ENCODE measurements around the gene VAV2. TPM values are rescaled to one million over a fixed set of nuclear protein-coding genes. Genes with fewer than 3 reads are reported as not detected.

Gene VAV2
- polyA plus RNA-seq, 12 donors: 12.0 to 16.6 (median 15.0) TPM; not detected in 1

DNA sequence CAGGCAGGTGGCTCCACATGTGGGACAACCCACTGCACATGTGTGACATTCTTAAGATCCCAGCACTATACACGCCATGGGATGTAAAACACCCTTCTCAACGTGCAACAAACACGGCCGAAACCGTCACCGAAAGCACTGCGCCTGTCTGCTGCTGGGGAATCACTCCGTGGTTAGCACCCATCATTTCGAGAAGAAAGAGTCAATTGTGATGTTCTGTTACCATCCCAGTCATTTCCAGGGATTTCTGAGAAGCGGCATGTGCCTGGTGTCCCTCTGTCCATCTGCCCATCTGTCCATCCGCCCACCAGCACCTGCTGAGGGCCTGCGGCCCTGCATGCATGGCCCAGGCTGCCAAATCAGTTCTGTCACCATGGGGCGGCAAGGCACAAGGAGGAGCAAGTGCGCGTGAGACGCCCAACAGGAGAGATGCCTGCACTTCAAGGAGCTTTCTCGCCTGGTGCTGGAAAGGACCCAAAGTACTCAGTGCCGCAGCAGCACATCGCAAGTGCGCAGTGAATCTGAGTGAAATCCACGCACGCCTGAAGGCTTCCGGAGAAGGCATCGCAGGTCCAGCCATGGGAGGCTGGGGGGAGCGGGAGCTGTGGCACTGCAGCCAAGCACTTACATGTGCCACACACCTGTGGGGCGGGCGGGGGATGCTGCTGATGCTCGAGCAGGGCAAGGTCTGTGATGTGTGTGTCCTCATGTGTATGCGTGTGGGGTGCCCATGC, 38.0 kb downstream of the VAV2 start:
- no peak for DNase-seq

DNA sequence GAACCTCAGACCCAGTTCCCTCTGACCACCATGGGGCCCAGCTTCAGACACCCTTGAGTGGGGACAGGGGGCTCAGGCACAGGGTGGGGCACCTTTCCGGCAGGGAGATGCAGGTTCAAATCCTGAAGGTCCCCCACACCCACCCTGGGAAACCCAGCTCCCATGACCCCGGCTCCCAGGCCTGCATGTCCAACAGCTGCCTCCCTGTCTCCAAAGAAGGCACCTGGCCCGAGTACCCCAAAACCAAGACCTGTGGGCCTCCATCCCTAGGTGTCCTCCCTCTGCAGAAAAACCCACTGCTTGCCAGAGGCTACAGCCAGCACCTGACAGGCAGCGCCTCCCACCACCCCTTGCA, 38.5 kb downstream of the VAV2 start:
- DNase-seq: no peak

DNA sequence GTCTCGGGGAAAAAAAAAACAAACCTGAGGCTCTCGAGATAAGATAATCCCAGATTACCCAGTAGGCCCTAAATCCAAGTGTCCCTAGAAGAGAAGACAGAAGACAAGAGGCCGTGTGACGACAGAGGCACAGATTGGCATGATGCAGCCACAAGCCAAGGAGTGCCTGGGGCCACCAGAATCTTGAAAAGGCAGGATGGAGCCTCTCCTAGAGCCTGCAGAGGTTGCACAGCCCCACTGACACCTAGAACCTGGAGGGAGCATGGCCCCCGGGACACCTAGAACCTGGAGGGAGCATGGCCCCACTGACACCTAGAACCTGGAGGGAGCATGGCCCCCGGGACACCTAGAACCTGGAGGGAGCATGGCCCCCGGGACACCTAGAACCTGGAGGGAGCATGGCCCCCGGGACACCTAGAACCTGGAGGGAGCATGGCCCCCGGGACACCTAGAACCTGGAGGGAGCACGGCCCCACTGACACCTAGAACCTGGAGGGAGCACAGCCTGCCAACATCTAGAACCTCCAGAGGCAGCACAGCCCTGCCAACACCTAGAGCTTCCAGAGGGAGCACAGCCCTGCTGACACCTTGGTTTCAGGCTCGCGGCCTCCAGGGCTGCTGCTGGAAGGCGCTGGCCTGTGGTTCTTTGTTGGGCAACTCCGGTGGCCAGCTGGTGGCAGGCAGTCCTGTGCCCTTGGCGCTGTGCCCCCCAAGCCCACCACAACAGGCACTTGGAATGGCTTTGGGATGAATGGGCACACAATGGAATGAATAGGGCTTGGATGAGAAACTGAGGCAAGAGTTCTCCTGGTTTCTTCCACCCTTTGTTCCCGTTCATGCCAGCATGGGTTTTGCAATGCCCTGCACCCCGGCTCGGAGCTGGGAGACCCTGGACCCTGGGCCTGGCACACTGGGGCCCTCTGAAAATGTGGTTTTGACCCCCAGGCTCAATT, 39.2 kb downstream of the VAV2 start:
- DNase-seq: no peak

DNA sequence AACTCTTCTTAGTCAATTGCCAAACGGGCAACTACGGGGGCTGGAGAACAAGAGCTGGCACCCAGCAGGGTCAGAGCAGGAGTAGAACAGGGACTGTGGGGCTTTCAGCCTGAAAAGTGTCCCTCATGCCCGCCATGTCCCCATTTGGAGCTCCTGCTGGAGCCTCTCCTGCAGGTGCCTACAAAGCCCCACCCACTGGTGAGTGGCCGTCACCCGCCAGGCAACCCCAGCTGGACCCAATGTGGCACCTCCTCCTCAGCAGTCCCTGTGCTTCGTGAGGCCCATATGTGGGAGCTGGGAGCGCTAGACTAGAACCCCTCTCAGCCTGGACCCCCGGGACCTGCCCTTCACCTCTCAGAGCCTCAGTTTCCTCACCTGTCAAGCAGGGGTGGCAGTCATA, 40.9 kb downstream of the VAV2 start:
- DNase-seq: no peak

DNA sequence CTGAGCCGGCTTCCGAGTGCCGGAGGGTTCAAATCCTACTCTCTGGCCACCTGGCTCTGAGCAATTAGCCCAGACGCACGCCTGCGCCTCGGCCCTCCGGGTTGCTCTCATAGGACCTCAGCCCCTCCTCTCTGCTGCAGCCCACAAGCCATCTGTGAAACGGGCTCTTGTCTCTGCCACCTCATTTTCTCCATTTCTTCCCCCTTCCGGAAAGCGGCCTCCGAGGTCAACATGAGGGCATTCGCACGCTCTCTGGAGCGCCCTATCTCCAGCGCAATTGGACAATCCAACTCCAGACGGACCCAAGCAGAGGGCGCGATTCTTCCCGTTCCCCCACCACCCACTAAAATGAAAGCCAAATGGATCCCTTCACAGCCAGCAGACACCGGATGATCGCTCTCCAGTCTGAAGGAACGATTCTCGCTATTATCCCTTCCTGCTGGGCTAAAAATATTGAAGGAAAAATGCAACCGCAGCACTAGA, 41.5 kb downstream of the VAV2 start:
- DNase-seq: no peak

DNA sequence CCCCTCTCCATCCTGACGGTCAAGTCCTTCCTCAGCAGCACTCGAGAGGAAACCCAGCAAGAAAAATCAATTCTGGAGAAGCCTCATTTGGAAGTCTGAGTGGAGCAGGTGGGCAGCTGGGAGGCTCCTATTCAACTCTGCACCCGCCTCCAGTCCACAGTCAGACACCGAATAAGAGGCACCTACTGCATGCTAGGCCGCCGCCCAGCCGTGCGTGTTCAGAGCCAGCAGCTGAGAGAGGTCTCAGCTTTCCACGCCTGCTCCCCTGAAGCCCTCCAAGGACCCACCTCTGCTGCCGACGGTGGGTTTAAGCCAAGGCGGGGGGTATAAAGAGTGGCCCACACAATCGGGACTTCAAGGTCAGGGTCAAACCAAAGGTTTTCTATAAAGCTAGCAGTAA, 41.9 kb downstream of the VAV2 start:
- no peak for DNase-seq

DNA sequence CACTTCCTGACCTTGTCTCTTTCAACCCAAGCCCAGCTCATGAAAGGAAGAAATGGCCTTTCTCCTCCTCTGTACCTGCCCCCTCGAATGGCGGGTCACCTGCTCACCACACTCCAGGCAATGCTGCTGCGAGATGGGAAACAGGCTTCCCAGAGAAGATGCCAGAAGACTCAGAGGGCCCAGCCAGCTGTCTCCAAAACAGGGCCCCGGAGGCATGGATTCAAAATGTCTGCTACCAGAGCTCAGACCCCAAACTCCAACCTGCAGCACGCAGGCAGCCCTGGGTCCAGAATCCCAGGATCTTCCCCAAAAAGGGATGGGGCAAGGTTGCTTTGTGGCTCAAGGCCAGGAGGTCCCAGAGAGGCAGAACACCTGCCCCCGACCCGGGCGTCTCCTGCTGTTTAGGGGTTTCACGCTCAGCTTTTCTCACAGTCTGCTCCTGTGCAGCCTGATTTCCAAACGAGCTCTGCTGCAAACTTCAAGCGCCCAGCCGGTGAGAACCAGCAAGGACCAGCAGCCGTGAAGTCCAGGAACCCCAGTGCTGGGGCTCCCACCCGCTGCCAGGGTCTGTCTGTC, 42.5 kb downstream of the VAV2 start:
- DNase-seq: no peak

DNA sequence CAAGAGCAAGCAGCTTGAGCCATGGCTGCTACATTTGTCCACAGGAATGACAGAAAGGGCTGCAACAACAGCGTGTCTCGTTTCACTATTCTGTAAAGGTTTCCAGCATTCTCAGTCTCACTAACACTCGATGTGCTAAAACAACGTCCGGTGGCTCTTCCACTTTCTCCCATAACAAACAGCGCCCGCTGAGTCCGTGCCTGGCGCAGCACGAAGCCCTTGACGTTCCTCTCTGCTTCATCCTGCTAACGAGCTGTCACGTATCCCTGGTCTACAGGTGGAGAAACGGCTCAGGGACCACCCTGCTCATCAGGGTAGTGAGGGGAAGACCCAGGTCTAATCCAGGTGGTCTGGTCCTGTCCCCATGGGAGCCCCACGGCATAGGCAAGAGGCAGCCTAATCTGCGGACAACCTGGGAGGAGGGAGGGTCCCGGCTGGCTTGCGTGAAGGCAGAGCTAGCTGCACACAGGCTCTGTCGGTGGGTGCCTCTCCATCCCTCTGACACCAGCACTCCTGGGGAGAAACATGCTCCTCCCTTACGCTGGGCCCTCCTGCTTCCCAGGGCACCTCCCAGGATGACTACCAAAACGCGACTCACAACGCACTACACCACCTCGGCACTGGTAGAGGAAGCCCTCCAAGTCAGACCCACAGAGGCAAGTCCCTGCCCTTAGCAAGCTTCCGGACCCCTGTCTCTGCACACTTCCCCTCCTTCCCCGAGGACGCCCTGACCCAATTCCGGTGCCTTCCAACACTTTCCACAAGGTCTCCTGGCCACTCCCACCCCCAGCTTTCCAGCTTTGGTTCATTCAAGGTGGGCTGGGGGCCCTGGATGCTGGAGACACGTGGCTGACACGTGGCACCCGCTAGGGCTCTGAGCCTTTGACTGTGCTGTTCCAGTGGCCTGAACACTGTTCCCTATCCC, 43.3 kb downstream of the VAV2 start:
- no peak for DNase-seq

DNA sequence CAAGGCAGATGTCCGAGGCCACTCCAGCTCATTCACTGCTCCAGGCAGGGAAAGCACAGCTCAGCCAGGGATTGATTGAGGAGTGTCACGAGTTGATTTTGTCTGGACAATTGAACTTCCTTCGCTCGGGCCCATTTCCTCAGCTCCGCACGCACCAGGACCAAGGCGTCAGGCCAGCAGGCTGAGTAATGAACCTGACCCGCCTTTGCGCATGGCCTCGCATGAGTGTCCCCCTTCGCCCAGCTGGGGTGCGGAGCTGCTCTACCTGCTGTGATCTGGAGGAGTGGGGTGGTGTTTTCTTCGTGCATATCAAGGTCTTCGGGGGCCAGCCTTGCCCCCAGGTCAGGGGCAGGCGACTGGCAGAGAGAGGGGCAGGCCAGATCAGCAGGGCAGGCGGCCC, 44.0 kb downstream of the VAV2 start:
- DNase-seq: no peak

DNA sequence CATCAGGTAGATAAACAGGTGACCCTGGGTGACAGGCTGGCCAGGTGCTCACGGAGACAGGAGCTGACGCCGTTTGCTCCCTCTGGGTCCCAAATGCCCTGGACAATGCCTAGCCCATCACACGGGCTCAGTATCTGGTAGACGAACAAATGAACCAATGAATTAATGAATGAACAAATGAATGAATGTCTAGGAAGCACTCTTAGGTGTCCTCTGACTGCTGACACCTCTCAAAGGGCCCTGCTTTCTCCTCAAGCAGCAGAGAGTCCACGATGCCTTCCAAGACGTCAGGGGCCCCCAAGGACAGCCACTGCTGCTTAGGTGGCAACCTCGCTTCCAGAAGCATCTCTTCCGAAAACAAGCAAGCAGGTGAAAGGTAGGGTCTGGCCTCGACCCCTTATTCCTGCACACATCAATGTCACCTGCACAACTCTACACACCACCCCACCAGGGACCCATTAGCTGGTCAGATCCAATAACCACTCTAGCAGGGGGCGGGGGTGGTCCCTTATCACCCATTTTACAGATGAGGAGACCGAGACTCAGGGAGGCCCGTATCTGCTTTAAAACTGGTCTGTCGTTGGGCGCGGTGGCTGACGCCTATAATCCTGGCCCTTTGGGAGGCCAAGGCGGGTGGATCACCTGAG, 45.2 kb downstream of the VAV2 start:
- no peak for DNase-seq

DNA sequence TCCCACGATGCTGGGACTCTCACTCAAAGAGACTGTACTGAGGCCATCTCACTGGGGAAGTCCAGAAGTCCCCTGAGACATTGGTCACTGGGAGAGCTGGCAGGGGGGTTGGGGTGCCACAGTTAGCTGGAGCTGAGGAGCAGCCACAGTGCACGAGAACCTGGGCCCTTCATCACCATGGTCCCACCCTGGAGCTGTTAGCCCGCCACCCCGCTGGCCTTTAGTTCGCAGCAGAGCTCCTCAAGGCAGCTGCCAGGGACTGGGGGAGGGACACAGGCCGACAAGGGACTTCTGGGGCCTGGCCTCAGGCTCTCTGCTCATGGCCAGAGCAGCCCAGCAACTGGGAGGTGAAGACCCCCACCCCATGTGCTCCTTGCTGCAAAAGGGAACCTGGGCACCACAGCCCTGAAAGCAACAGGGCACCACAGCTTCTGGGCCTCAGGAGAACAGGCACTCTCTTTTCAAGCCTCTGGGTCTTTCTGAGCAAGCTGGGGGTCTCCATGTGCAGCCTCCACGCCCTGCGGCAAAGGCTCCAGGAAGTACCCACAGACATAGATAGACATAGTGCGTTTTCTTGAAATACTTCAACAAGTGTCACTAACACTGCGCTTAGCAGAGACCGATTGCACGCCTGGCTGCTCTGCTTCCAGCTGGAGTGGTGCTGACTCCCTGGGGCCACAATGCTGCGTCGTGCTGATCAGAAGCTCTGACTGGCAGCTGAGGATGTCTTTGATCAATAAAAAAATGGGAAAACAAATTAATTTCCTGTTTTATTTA, 46.0 kb downstream of the VAV2 start:
- no peak for DNase-seq

DNA sequence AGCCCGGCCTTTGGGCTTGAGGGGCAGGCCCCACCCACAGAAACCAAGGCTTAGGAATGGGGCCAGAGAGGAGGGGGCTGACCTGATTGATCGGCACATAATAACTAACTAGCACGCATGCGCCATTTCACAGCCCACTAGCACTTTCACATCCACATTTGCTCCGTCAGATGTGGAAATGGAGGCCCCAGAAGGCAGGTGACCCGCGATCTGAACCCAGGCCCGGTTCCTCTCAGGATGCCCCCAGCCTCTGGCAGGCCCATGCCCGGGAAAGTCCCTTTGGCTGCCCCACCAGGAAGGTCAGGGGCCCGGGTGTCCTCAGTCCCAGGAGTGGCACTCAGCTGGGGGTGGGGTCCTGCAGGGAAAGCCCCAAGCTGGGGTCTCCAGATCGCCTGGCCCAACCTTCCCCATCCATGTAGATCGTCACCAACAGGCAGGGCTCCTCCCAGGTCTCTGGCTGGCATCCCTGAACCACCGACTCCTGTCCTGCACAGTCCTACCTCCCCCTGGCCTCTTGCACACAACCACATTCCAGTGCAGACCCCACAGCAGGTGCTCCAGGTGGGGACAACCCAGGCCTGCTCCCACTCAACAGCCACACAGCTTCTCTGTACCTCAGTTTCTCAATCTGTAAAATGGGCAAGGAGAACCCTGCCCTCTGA, 46.7 kb downstream of the VAV2 start:
- no peak for DNase-seq

DNA sequence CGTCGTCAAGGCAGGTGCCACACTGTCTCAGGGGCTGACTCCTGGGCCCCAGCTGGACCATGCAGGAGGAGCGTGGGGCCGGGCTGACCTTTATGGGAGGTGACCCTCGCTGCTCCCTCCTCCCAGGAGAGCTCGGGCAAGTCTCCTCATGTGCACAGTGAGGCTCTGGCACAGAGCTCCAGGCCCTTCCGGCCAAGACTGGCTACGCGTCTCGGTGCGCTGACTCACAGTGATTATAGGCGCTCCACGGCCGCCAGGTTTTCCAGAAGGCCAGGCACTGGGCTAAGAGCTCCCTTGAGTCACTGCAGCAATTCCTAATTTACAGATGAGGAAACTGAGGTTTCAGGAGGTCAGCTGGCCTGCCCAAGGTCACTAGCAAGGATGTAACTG, 47.4 kb downstream of the VAV2 start:
- no peak for DNase-seq

DNA sequence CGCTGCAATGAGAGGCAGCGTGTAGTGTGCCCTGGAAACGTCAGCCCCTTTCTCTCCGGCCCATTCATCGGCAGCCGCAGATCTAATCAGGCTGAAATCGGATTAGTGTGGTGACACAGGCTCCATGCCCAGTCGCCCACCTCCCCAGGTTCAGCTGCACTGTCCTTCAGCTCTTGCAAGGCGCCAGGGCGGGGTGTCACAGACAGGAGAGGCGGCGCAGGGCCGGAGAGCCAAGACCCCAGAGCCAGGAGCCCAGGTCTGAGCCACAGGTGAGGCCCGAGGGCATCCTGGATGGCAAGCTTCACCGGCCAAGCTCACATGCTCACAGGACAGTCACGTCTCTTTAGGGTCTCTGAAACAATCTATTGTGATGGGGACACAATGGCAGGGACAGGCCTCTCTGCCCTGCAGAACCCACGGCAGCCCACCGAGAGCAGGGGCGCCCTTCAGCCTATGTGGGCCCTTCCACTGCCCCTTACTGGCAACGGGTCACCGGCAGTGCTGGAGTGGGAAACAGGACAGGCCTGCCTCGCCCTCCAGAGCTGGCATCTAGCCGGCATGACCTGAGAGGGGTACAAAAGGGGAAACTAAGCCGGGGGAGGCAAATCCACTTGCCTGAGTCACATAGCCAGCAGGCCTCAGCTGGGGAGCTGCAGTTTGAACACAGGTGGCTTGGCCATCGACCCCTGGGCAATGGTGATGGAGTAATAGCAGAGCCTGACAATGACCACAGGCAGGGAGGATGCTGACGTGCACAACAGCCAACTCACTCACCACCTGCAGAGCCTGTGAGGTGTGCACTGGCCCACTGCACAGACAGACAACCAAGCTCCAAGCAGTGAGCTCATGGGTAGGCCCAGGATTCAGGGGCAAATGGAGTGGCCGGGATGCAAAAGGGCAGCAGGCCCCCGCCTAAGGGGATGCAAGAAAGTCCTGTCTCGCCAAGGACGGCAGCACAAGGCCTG, 48.1 kb downstream of the VAV2 start:
- no peak for DNase-seq

DNA sequence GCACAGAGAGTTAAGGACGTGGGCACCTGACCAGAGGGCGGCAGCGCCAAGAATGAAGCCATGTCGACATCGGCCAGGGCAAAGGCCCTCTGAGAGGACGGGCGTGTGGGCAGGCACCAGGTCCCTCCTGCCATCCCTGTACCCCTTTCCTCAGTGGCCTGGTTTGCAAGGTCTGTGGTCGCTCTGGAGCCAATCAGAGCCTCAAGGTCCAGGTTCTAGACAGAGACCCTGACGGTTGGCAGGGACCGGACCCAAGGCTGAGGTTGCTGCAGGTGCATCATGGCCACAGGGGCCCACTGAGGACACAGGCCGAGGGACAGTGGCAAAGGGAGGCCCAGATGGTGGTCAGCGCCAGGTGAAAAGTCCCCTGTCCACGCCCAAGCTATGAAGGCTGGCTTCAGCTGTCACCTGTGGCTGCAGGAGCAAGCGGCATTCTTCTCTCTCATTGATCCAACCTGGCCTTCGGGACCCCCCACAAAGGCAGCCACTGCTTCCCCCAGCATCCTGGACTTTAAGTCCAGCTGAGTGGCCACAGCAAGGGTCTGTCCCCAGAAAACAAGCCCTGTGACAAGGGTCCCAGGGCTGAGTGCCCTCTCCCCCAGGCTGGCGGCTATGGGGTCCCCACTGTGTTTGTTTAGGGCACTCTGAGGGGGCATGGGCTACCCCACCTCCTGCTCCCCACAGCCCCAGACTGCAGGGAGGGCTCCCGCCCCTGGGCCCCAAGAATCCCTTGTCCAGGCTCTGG, 48.9 kb downstream of the VAV2 start:
- DNase-seq: no peak

DNA sequence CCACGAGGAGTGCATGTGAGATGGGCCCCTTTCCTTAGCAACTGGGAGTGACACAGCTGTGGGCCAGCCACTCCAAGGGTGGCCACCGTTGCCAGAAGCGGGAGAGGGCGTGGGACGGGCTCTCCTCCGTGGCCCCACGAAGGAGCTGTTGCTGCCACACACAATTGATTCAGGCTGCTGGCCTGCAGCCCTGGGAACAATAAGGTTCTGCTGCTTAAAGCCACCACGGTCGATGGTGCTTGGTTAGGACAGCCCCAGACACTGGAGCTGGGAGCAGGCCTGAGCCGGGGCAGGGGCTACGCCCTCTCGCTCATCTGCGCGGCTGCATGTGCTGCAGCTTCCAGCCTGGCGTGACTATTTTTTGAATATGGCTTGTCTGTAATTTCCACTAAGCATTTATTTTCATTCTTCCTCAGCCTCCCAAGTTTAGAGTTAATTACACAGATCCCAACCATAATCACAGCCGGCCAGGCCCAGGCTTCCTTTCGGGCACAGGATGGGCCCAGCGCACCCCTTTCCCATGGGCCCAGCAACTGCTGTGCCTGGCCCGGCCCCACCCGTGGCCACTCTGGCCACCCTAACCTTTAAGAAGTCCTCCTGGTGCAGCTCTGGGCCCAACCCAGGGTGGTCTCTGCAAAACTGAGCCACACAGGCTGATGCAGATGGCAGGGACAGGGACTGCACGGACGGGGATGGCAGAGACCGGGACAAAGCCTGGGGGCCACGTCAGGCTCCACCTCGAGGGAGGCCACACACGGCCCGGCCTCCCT, 49.7 kb downstream of the VAV2 start:
- no peak for DNase-seq

DNA sequence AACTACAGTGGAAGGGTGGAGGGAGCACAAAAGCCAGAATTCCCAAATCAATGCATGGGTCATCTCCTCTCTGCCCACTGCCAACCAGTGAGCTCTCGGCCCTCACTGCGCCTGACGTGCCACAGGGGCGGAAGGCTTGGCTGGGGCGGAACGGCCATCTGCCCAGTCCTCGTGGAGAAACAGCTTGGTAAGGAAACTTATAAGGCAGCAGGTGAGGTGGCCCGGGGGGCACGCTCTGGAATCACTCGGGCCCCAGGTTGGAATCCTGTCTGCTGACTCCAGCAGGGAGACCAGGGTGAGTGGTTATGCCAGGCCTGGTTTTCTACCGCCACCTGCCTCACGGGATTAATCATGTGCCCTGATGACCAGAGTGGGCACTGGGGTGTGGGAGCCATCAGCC, 52.3 kb downstream of the VAV2 start:
- DNase-seq: no peak
